Upper lobe of left lung (tissue), 4 donors: ENCODE data around the gene HCFC1R1.
A peak's percentile ranks its signal among the peaks of the same experiment; 100 is the strongest.

Experiments
- CTCF ChIP-seq, 6 experiments: fragments of 450-650 bp in 4 of 6; fragments of 200-600 bp in 2 of 6; sonication (generic) in 2 of 6; IDR thresholded peaks; one replicate each; pipeline ENCODE4 v1.5.1; 2016 to 2019; ENCODE audit warnings: antibody characterized with exemption in 6 of 6
- POLR2A ChIP-seq, 4 donors: fragments of 450-650 bp; IDR thresholded peaks; one replicate each; pipeline ENCODE4 v1.5.1; 2016 to 2017; ENCODE audit warnings: antibody characterized with exemption in 4 of 4, mild to moderate bottlenecking in 2 of 4
- POLR2AphosphoS5 ChIP-seq, 2 donors: sonication (generic); formaldehyde crosslinking; IDR thresholded peaks; one replicate each; pipeline ENCODE4 v1.5.1; 2017; ENCODE audit warnings: antibody characterized with exemption in 2 of 2

GRCh38 chr16:3020247-3020603 lies 3.5 kb downstream of the HCFC1R1 start, which contains the start of gene TNFRSF12A:
- TF ChIP-seq CTCF (IDR thresholded peaks at IDR 0.05) (peak in 3 of 6 experiments; percentile 41 to 57 (median 45)), POLR2A (IDR thresholded peaks at IDR 0.05) (peak; percentile 46 to 98 (median 85)), POLR2AphosphoS5 (IDR thresholded peaks at IDR 0.05) (peak; percentile 85 to 87)
